ENCODE measurements around the gene FCN2. TPM values are rescaled to one million over a fixed set of nuclear protein-coding genes. Genes with fewer than 3 reads are reported as not detected.

FCN2 gene
- total and polyA plus RNA-seq, 10 donors: 0.38 to 7.6 (median 1.8) TPM; not detected in 1

GRCh38 chr9:134869554-134870300 is 10.9 kb upstream of the FCN2 start:
- peaks cover 0 to 6% (median 0%) of the 10 kb centered on the region in 8 donors for H3K9me3 ChIP-seq
- H3K27ac ChIP-seq: no peak overlapping the region
- peaks cover 0 to 22% (median 0%) of the 10 kb centered on the region in 7 donors for H3K27me3 ChIP-seq (replicated peaks in 1 of 7)
- H3K4me1 ChIP-seq: no peaks in the 10 kb centered on the region
- intact Hi-C loops (cut with DNase I; ENCODE audit: low total_unique reads): no loop called here
- WGBS, 5 donors: 65 to 95% (median 87%) methylated on average over 11 to 17 of the region's 17 CpGs
- no peak for TF ChIP-seq POLR2AphosphoS5 (IDR thresholded peaks at IDR 0.05)
- TF ChIP-seq CTCF (IDR thresholded peaks at IDR 0.05 in 8 of 11, conservative IDR thresholded peaks at IDR 0.05 in 3 of 11): no peak
- no peak for TF ChIP-seq POLR2A (IDR thresholded peaks at IDR 0.05)
- no peak overlapping the region for H3K4me3 ChIP-seq
- no peak for DNase-seq
- no peaks in the 10 kb centered on the region for H3K36me3 ChIP-seq

GRCh38 chr9:134870301-134870694 is 10.3 kb upstream of the FCN2 start:
- Histone ChIP-seq H3K9me3 (peaks cover 0 to 6% (median 0%) of the 10 kb centered on the region in 8 donors), H3K4me1 (no peaks in the 10 kb centered on the region), H3K27me3 (replicated peaks in 1 of 7) (peaks cover 0 to 17% (median 0%) of the 10 kb centered on the region in 7 donors), H3K4me3 (no peak overlapping the region), H3K27ac (no peak overlapping the region), H3K36me3 (no peaks in the 10 kb centered on the region)
- intact Hi-C loops (cut with DNase I; ENCODE audit: low total_unique reads): no loop called here
- DNase-seq: no peak
- WGBS, 5 donors: 77 to 93% (median 89%) methylated on average over 11 of the region's 11 CpGs
- TF ChIP-seq CTCF (IDR thresholded peaks at IDR 0.05 in 8 of 11, conservative IDR thresholded peaks at IDR 0.05 in 3 of 11) (no peak), POLR2AphosphoS5 (IDR thresholded peaks at IDR 0.05) (no peak), POLR2A (IDR thresholded peaks at IDR 0.05) (no peak)

DNA sequence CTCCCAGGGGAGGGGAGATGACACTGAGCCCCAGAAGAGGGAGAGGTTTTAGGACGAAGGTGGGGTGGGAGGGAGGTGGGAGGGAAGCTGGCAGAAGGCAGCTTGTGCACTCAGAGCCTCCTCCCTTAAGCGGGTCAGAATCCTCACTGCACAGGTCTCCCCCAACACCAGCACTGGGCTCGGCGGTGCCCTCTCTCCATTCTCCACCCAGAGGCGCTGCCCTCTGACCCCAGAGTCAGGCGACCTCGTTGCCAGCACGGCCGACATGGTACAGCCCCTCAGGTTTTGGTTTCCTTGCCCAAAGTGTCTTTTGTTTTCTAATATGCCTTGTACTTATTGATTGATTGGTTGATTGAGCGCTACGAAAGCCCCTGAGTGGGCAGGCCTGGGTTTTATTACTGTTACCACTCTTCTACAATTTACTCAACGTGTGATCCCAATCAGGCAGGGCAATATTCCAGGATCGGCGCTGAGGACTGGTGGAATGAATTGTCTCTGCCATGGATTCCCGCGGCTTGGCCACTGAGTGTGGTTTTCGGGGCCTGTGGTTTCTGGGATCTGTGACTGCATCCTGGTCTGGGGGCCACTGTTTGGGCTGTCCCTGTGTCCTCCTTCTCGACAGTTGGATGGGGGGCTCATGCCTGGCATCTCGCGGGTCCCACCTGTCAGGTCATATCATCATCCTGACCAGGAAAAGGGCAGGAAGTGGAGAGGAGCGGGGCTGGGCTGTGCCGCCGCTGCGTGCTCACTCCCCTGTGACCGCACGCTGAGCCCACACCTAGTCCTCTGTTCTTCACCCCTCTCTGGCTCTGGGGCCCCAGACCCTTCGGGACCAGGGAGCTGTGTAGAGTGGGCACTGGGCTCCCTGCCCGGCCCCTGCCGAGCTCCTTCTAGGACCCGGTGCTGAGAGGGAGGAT is 9.6 kb upstream of the FCN2 start:
- no peak for TF ChIP-seq POLR2AphosphoS5 (IDR thresholded peaks at IDR 0.05)
- no peak overlapping the region for H3K4me3 ChIP-seq
- WGBS, 5 donors: 72 to 85% (median 77%) methylated on average over 23 to 30 of the region's 30 CpGs
- no peak overlapping the region for H3K27ac ChIP-seq
- no peaks in the 10 kb centered on the region for H3K36me3 ChIP-seq
- H3K9me3 ChIP-seq: peaks cover 0 to 6% (median 0%) of the 10 kb centered on the region in 8 donors
- H3K4me1 ChIP-seq: no peaks in the 10 kb centered on the region
- H3K27me3 ChIP-seq (replicated peaks in 1 of 7): peaks cover 0 to 17% (median 0%) of the 10 kb centered on the region in 7 donors
- intact Hi-C loops (cut with DNase I; ENCODE audit: low total_unique reads): no loop called here
- no peak for DNase-seq

DNA sequence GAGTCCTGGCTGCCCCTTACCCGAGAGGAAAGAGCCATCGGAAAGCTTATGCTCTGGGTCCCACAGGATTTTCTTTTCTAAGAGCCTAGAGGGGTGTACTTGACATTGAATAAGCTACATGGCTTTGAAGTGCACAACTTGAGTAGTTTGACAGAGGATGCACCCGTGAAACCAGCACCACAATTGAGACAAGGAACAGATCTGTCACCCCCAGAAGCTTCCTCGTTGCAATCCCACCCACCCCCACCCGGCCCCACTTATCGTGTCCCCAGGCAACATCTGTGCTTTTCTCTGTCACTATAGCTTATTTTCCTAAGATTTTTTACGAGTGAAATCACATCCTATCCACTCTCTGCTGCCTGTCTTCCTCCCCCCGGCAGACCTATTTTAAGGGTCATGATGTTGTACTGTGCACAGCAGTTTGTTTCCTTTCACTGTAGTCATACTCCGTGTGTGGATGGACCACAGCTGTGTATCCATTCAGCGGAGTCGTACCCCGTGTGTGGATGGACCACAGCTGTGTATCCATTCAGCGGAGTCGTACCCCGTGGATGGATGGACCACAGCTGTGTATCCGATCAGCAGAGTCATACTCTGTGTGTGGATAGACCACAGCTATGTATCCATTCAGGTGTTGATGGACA is 8.8 kb upstream of the FCN2 start:
- no peak for DNase-seq
- H3K4me3 ChIP-seq: no peak overlapping the region
- intact Hi-C loops (cut with DNase I; ENCODE audit: low total_unique reads): no loop called here
- no peak overlapping the region for H3K27ac ChIP-seq
- peaks cover 0 to 6% (median 0%) of the 10 kb centered on the region in 8 donors for H3K9me3 ChIP-seq
- peaks cover 0 to 17% (median 0%) of the 10 kb centered on the region in 7 donors for H3K27me3 ChIP-seq (replicated peaks in 1 of 7)
- no peaks in the 10 kb centered on the region for H3K4me1 ChIP-seq
- 50 to 80% (median 70%) methylated on average over 16 of the region's 16 CpGs for WGBS, 5 donors
- TF ChIP-seq CTCF (IDR thresholded peaks at IDR 0.05 in 8 of 11, conservative IDR thresholded peaks at IDR 0.05 in 3 of 11) (no peak), POLR2AphosphoS5 (IDR thresholded peaks at IDR 0.05) (no peak), POLR2A (IDR thresholded peaks at IDR 0.05) (no peak)
- H3K36me3 ChIP-seq: no peaks in the 10 kb centered on the region
